Astrocyte (in vitro differentiated cells and primary cell): ENCODE results near the gene NENF. TPM values are rescaled to one million over a fixed set of nuclear protein-coding genes. Genes with fewer than 3 reads are reported as not detected.

ENCODE experiments used
- DNase-seq: peaks from one replicate; pipeline ENCODE4 v3.0.0-alpha.2; 2010; ENCODE audit warnings: low read depth
- FAIRE-seq: peaks from 2 replicates; lab custom pipeline; 2011; peaks lifted over from hg19 to GRCh38; lab: Jason Lieb, UNC
- H2AFZ ChIP-seq: 2 replicates; pipeline ENCODE4 v1.6.0; 2012; ENCODE audit warnings: low read depth, low read length, inconsistent platforms
- H3K27ac ChIP-seq: 2 replicates; pipeline ENCODE4 v1.5.1; 2011; ENCODE audit warnings: low read depth, low read length, inconsistent platforms
- H3K27me3 ChIP-seq: 2 replicates; pipeline ENCODE4 v1.6.0; 2011; ENCODE audit warnings: low read length, inconsistent platforms; ENCODE audit not compliant: insufficient read depth
- H3K36me3 ChIP-seq: 2 replicates; pipeline ENCODE4 v1.5.1; 2011; ENCODE audit warnings: low read length, inconsistent platforms; ENCODE audit not compliant: insufficient read depth
- H3K4me1 ChIP-seq: 2 replicates; pipeline ENCODE4 v1.5.1; 2011; ENCODE audit warnings: low read length, inconsistent platforms; ENCODE audit not compliant: insufficient read depth
- H3K4me2 ChIP-seq: 2 replicates; pipeline ENCODE4 v1.6.0; 2012; ENCODE audit warnings: low read length, inconsistent platforms
- H3K4me3 ChIP-seq: 2 replicates; pipeline ENCODE4 v1.5.1; 2011; ENCODE audit warnings: low read depth, mild to moderate bottlenecking, low read length, inconsistent platforms; ENCODE audit not compliant: insufficient read depth
- H3K79me2 ChIP-seq: 2 replicates; pipeline ENCODE4 v1.6.0; 2012; ENCODE audit warnings: mild to moderate bottlenecking, low read length, inconsistent platforms; ENCODE audit not compliant: insufficient read depth
- H3K9ac ChIP-seq: 2 replicates; pipeline ENCODE4 v1.6.0; 2012; ENCODE audit warnings: mild to moderate bottlenecking, low read length, inconsistent platforms
- H3K9me3 ChIP-seq: 2 replicates; pipeline ENCODE4 v1.5.1; 2012; ENCODE audit warnings: low read depth, mild to moderate bottlenecking, low read length, inconsistent platforms; ENCODE audit not compliant: insufficient read depth
- H4K20me1 ChIP-seq: 2 replicates; pipeline ENCODE4 v1.6.0; 2012; ENCODE audit warnings: low read length, inconsistent platforms; ENCODE audit not compliant: insufficient read depth
- H3K27ac Mint-ChIP-seq: one replicate; pipeline ENCODE4 v1.8.0; 2021; ENCODE audit warnings: mild to moderate bottlenecking, mixed read lengths; ENCODE audit not compliant: unreplicated experiment
- H3K27me3 Mint-ChIP-seq: one replicate; pipeline ENCODE4 v1.8.0; 2021; ENCODE audit warnings: low read depth, mixed read lengths; ENCODE audit not compliant: unreplicated experiment
- H3K36me3 Mint-ChIP-seq: one replicate; pipeline ENCODE4 v1.8.0; 2021; ENCODE audit warnings: low read depth, mixed read lengths; ENCODE audit not compliant: unreplicated experiment
- H3K4me1 Mint-ChIP-seq: one replicate; pipeline ENCODE4 v1.8.0; 2021; ENCODE audit warnings: low read depth, mixed read lengths; ENCODE audit not compliant: unreplicated experiment
- H3K4me3 Mint-ChIP-seq: one replicate; pipeline ENCODE4 v1.8.0; 2021; ENCODE audit warnings: mild to moderate bottlenecking, moderate library complexity, mixed read lengths; ENCODE audit not compliant: unreplicated experiment
- H3K9me3 Mint-ChIP-seq: one replicate; pipeline ENCODE4 v1.8.0; 2021; ENCODE audit warnings: mild to moderate bottlenecking, mixed read lengths; ENCODE audit not compliant: unreplicated experiment
- CTCF ChIP-seq: IDR thresholded peaks from 2 replicates; pipeline ENCODE4 v1.5.1; 2011; ENCODE audit warnings: low read depth, mild to moderate bottlenecking, inconsistent platforms, low read length, moderate library complexity; ENCODE audit not compliant: insufficient read depth
- EZH2 ChIP-seq: IDR thresholded peaks from 2 replicates; pipeline ENCODE4 v1.6.1; 2012; ENCODE audit warnings: mild to moderate bottlenecking, low read length, inconsistent platforms; ENCODE audit not compliant: insufficient read depth
- total RNA-seq: library from RNA; stranded (reverse); gene quantifications from 2 replicates; pipeline ENCODE4 v1.2.1, GENCODE V29; 2021

NENF gene
- total RNA-seq, 1 donor from 2014 or later = 34.4 TPM

GRCh38 chr1:212437179-212437798 is 4.6 kb downstream of the NENF start:
- no peak overlapping the region for H3K27ac Mint-ChIP-seq
- Histone ChIP-seq H3K36me3 (no peaks in the 10 kb centered on the region), H3K4me2 (no peak overlapping the region), H3K27me3 (no peaks in the 10 kb centered on the region), H3K79me2 (peaks cover 18% of the 10 kb centered on the region), H3K4me1 (peaks cover 8% of the 10 kb centered on the region), H3K4me3 (no peak overlapping the region), H3K9me3 (no peaks in the 10 kb centered on the region), H3K9ac (no peak overlapping the region), H3K27ac (no peak overlapping the region), H2AFZ (no peak overlapping the region), H4K20me1 (peaks cover 42% of the 10 kb centered on the region)
- H3K4me1 Mint-ChIP-seq = peaks cover 4% of the 10 kb centered on the region
- H3K9me3 Mint-ChIP-seq = no peaks in the 10 kb centered on the region
- H3K27me3 Mint-ChIP-seq = no peaks in the 10 kb centered on the region
- DNase-seq (no peak), FAIRE-seq (no peak)
- peaks cover 3% of the 10 kb centered on the region for H3K36me3 Mint-ChIP-seq
- no peak for TF ChIP-seq CTCF
- TF ChIP-seq EZH2 = no peak
- no peak overlapping the region for H3K4me3 Mint-ChIP-seq

GRCh38 chr1:212438831-212439237 is 6.1 kb downstream of the NENF start:
- Mint-ChIP-seq H3K4me1 (peaks cover 4% of the 10 kb centered on the region), H3K27ac (no peak overlapping the region), H3K9me3 (no peaks in the 10 kb centered on the region), H3K4me3 (no peak overlapping the region), H3K27me3 (no peaks in the 10 kb centered on the region), H3K36me3 (peaks cover 3% of the 10 kb centered on the region)
- no peaks in the 10 kb centered on the region for H3K36me3 ChIP-seq
- peaks cover 3% of the 10 kb centered on the region for H3K4me1 ChIP-seq
- H3K27me3 ChIP-seq = no peaks in the 10 kb centered on the region
- H4K20me1 ChIP-seq = peaks cover 39% of the 10 kb centered on the region
- no peak for FAIRE-seq
- TF ChIP-seq EZH2 = no peak
- TF ChIP-seq CTCF = no peak
- H3K4me3 ChIP-seq = no peak overlapping the region
- H3K9me3 ChIP-seq = no peaks in the 10 kb centered on the region
- H3K4me2 ChIP-seq = no peak overlapping the region
- H2AFZ ChIP-seq = no peak overlapping the region
- DNase-seq = no peak
- no peak overlapping the region for H3K9ac ChIP-seq
- no peak overlapping the region for H3K27ac ChIP-seq
- H3K79me2 ChIP-seq = peaks cover 18% of the 10 kb centered on the region

GRCh38 chr1:212440419-212440818 is 7.7 kb downstream of the NENF start:
- Mint-ChIP-seq H3K4me1 (peaks cover 4% of the 10 kb centered on the region), H3K36me3 (peaks cover 7% of the 10 kb centered on the region), H3K27me3 (no peaks in the 10 kb centered on the region), H3K4me3 (no peak overlapping the region), H3K9me3 (no peaks in the 10 kb centered on the region), H3K27ac (no peak overlapping the region)
- TF ChIP-seq EZH2 = no peak
- no peak for TF ChIP-seq CTCF
- Histone ChIP-seq H3K4me2 (no peak overlapping the region), H3K79me2 (peaks cover 13% of the 10 kb centered on the region), H3K36me3 (peaks cover 3% of the 10 kb centered on the region), H3K27ac (no peak overlapping the region), H3K9ac (no peak overlapping the region), H3K4me3 (no peak overlapping the region), H3K9me3 (no peaks in the 10 kb centered on the region), H3K4me1 (no peaks in the 10 kb centered on the region), H2AFZ (no peak overlapping the region), H3K27me3 (no peaks in the 10 kb centered on the region), H4K20me1 (peaks cover 25% of the 10 kb centered on the region)
- FAIRE-seq = no peak
- DNase-seq = no peak
